Measurements from ENCODE around the gene TGM2.

- TF ChIP-seq, protein P1, sequence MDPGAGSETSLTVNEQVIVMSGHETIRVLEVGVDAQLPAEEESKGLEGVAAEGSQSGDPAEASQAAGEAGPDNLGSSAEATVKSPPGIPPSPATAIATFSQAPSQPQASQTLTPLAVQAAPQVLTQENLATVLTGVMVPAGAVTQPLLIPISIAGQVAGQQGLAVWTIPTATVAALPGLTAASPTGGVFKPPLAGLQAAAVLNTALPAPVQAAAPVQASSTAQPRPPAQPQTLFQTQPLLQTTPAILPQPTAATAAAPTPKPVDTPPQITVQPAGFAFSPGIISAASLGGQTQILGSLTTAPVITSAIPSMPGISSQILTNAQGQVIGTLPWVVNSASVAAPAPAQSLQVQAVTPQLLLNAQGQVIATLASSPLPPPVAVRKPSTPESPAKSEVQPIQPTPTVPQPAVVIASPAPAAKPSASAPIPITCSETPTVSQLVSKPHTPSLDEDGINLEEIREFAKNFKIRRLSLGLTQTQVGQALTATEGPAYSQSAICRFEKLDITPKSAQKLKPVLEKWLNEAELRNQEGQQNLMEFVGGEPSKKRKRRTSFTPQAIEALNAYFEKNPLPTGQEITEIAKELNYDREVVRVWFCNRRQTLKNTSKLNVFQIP (CRISPR knock-in tag; IDR thresholded peaks at IDR 0.05; ENCODE audit: borderline replicate concordance, low read depth) = no peak
- TF ChIP-seq SNAI2 (CRISPR knock-in tag; IDR thresholded peaks at IDR 0.05) (no peak), GLIS3 (CRISPR knock-in tag; IDR thresholded peaks at IDR 0.05) (no peak), ZFP3 (CRISPR knock-in tag; IDR thresholded peaks at IDR 0.05) (no peak), ZNF70 (CRISPR knock-in tag; IDR thresholded peaks at IDR 0.05) (no peak), ESRRG (CRISPR knock-in tag; IDR thresholded peaks at IDR 0.05) (no peak), PPARA (CRISPR knock-in tag; IDR thresholded peaks at IDR 0.05; ENCODE audit: borderline replicate concordance) (no peak), RARB (CRISPR knock-in tag; IDR thresholded peaks at IDR 0.05) (no peak), ZC3H10 (CRISPR knock-in tag; IDR thresholded peaks at IDR 0.05) (no peak), CREB5 (CRISPR knock-in tag; IDR thresholded peaks at IDR 0.05; ENCODE audit: low read depth) (no peak), CSDC2 (CRISPR knock-in tag; IDR thresholded peaks at IDR 0.05) (no peak), BACH2 (CRISPR knock-in tag; IDR thresholded peaks at IDR 0.05; ENCODE audit: borderline replicate concordance) (no peak)
- TF ChIP-seq, protein P2, sequence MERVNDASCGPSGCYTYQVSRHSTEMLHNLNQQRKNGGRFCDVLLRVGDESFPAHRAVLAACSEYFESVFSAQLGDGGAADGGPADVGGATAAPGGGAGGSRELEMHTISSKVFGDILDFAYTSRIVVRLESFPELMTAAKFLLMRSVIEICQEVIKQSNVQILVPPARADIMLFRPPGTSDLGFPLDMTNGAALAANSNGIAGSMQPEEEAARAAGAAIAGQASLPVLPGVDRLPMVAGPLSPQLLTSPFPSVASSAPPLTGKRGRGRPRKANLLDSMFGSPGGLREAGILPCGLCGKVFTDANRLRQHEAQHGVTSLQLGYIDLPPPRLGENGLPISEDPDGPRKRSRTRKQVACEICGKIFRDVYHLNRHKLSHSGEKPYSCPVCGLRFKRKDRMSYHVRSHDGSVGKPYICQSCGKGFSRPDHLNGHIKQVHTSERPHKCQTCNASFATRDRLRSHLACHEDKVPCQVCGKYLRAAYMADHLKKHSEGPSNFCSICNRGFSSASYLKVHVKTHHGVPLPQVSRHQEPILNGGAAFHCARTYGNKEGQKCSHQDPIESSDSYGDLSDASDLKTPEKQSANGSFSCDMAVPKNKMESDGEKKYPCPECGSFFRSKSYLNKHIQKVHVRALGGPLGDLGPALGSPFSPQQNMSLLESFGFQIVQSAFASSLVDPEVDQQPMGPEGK (CRISPR knock-in tag; IDR thresholded peaks at IDR 0.05; ENCODE audit: borderline replicate concordance) = no peak
- TF ChIP-seq, protein P3, sequence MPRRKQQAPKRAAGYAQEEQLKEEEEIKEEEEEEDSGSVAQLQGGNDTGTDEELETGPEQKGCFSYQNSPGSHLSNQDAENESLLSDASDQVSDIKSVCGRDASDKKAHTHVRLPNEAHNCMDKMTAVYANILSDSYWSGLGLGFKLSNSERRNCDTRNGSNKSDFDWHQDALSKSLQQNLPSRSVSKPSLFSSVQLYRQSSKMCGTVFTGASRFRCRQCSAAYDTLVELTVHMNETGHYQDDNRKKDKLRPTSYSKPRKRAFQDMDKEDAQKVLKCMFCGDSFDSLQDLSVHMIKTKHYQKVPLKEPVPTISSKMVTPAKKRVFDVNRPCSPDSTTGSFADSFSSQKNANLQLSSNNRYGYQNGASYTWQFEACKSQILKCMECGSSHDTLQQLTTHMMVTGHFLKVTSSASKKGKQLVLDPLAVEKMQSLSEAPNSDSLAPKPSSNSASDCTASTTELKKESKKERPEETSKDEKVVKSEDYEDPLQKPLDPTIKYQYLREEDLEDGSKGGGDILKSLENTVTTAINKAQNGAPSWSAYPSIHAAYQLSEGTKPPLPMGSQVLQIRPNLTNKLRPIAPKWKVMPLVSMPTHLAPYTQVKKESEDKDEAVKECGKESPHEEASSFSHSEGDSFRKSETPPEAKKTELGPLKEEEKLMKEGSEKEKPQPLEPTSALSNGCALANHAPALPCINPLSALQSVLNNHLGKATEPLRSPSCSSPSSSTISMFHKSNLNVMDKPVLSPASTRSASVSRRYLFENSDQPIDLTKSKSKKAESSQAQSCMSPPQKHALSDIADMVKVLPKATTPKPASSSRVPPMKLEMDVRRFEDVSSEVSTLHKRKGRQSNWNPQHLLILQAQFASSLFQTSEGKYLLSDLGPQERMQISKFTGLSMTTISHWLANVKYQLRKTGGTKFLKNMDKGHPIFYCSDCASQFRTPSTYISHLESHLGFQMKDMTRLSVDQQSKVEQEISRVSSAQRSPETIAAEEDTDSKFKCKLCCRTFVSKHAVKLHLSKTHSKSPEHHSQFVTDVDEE (CRISPR knock-in tag; IDR thresholded peaks at IDR 0.05) = no peak
Measured at GRCh38 chr20:38158701-38159351, 6.2 kb downstream of the TGM2 start.
